K562 (cell line): ENCODE data around the gene ARHGAP28.

Experiments used
- CBFA2T3 ChIP-seq: fragments of 450-650 bp; IDR thresholded peaks from 2 replicates; pipeline ENCODE4 v1.6.1; 2017
- HMG20B ChIP-seq: fragments of 250-450 bp; sonication (Bioruptor Pico); IDR thresholded peaks from 2 replicates; pipeline ENCODE4 v1.5.0; 2021; ENCODE audit warnings: mild to moderate bottlenecking
- MBD2 ChIP-seq: sonication (generic); IDR thresholded peaks from 2 replicates; pipeline ENCODE4 v1.6.1; 2016; ENCODE audit warnings: low read depth, borderline replicate concordance
- NFXL1 ChIP-seq: fragments of 450-650 bp; formaldehyde crosslinking; IDR thresholded peaks from 2 replicates; pipeline ENCODE4 v1.4.0; 2021; ENCODE audit warnings: mild to moderate bottlenecking
- NUFIP1 ChIP-seq: fragments of 450-650 bp; IDR thresholded peaks from 2 replicates; pipeline ENCODE4 v1.6.1; 2018; ENCODE audit not compliant: partially characterized antibody
- PHF8 ChIP-seq: fragments of 200-600 bp; sonication (generic); IDR thresholded peaks from 2 replicates; pipeline ENCODE4 v1.6.1; 2012; ENCODE audit warnings: mixed run types, mild to moderate bottlenecking, inconsistent platforms, low read length, moderate library complexity, borderline replicate concordance
- POLR2A ChIP-seq: fragments of 450-650 bp; conservative IDR thresholded peaks from 2 replicates; pipeline ENCODE4 v1.6.1; 2016
- SP1 ChIP-seq: sonication (generic); formaldehyde crosslinking; IDR thresholded peaks from 2 replicates; pipeline ENCODE4 v1.8.1; 2022; ENCODE audit warnings: mild to moderate bottlenecking, missing genetic modification reagents
- USF2 ChIP-seq: sonication (generic); formaldehyde crosslinking; IDR thresholded peaks from 2 replicates; pipeline ENCODE4 v1.5.0; 2020; ENCODE audit warnings: missing genetic modification reagents

- TF ChIP-seq NUFIP1 (no peak), POLR2A (no peak), HMG20B (CRISPR knock-in tag) (no peak), MBD2 (no peak), SP1 (CRISPR knock-in tag) (no peak), NFXL1 (no peak), USF2 (CRISPR knock-in tag) (no peak), CBFA2T3 (no peak), PHF8 (no peak)
Measured at GRCh38 chr18:6939972-6940371, 210.5 kb downstream of the ARHGAP28 start.
